WTC11 (cell line): Measurements from ENCODE around the gene TTC39A. TPM values are rescaled to one million over a fixed set of nuclear protein-coding genes. Genes with fewer than 3 reads are reported as not detected.

Experiments used
- ATAC-seq: fragments of 200-7000 bp; cut with Tn5 transposase; 2 replicates; pipeline ENCODE4 v1.10.0; 2021; ENCODE audit warnings: mild to moderate bottlenecking, moderate library complexity
- CTCF ChIA-PET: fragments of 300-600 bp; sonication (Branson Sonifier 250); formaldehyde crosslinking; loops from one replicate; lab custom pipeline; 2021; ENCODE audit warnings: antibody characterized with exemption; lab: Charles Lee
- POLR2A ChIA-PET: fragments of 350-600 bp; sonication (Branson Sonifier 250); formaldehyde crosslinking; loops from one replicate; lab custom pipeline; 2021; ENCODE audit warnings: antibody characterized with exemption; lab: Charles Lee
- DNase-seq: peaks from one replicate; pipeline ENCODE4 v3.0.0; 2021; ENCODE audit warnings: low spot score
- H3K27ac Mint-ChIP-seq: 2 replicates; pipeline ENCODE4 v1.8.0; 2021; ENCODE audit warnings: mixed read lengths
- H3K27me3 Mint-ChIP-seq: 2 replicates; pipeline ENCODE4 v1.8.0; 2021; ENCODE audit warnings: low read depth, mild to moderate bottlenecking, moderate library complexity, mixed read lengths
- H3K36me3 Mint-ChIP-seq: 2 replicates; pipeline ENCODE4 v1.8.0; 2021; ENCODE audit warnings: mixed read lengths
- H3K4me1 Mint-ChIP-seq: 2 replicates; pipeline ENCODE4 v1.8.0; 2022; ENCODE audit warnings: mixed read lengths
- H3K4me3 Mint-ChIP-seq: 2 replicates; pipeline ENCODE4 v1.8.0; 2021; ENCODE audit warnings: mild to moderate bottlenecking, moderate library complexity, mixed read lengths
- H3K9me3 Mint-ChIP-seq: 2 replicates; pipeline ENCODE4 v1.8.0; 2021; ENCODE audit warnings: mixed read lengths
- HMGA2 ChIP-seq: fragments of 250-450 bp; sonication (Bioruptor Pico); IDR thresholded peaks from 2 replicates; pipeline ENCODE4 v1.4.0; 2021; ENCODE audit warnings: mild to moderate bottlenecking, moderate library complexity
- JUN ChIP-seq: sonication (generic); formaldehyde crosslinking; IDR thresholded peaks from 2 replicates; pipeline ENCODE4 v1.8.0; 2023; ENCODE audit warnings: mild to moderate bottlenecking, missing genetic modification reagents
- KAT7 ChIP-seq: sonication (generic); formaldehyde crosslinking; IDR thresholded peaks from 2 replicates; pipeline ENCODE4 v1.8.1; 2023; ENCODE audit warnings: missing genetic modification reagents, mild to moderate bottlenecking, borderline replicate concordance
- NFE2L1 ChIP-seq: sonication (generic); formaldehyde crosslinking; IDR thresholded peaks from 2 replicates; pipeline ENCODE4 v1.8.1; 2023; ENCODE audit warnings: missing genetic modification reagents
- OVOL2 ChIP-seq: fragments of 250-450 bp; sonication (Bioruptor Pico); IDR thresholded peaks from 2 replicates; pipeline ENCODE4 v1.9.0; 2021; ENCODE audit warnings: mild to moderate bottlenecking, borderline replicate concordance
- SOX15 ChIP-seq: fragments of 250-450 bp; sonication (Bioruptor Pico); IDR thresholded peaks from 2 replicates; pipeline ENCODE4 v1.9.0; 2021; ENCODE audit warnings: mild to moderate bottlenecking
- TEAD1 ChIP-seq: sonication (generic); formaldehyde crosslinking; IDR thresholded peaks from 2 replicates; pipeline ENCODE4 v1.8.0; 2022; ENCODE audit warnings: mild to moderate bottlenecking, missing genetic modification reagents
- ZBTB21 ChIP-seq: sonication (generic); formaldehyde crosslinking; IDR thresholded peaks from 2 replicates; pipeline ENCODE4 v1.8.1; 2023; ENCODE audit warnings: mild to moderate bottlenecking, missing genetic modification reagents, borderline replicate concordance
- ZNF121 ChIP-seq: sonication (generic); formaldehyde crosslinking; IDR thresholded peaks from 2 replicates; pipeline ENCODE4 v1.8.0; 2023; ENCODE audit warnings: missing genetic modification reagents
- ZNF263 ChIP-seq: sonication (generic); formaldehyde crosslinking; IDR thresholded peaks from 2 replicates; pipeline ENCODE4 v1.8.1; 2022; ENCODE audit warnings: low read depth, mild to moderate bottlenecking, moderate library complexity, missing genetic modification reagents
- total RNA-seq: library from RNA; stranded (reverse); gene quantifications from 3 replicates; pipeline ENCODE4 v1.2.3, GENCODE V29; 2021
- TF ChIP-seq, protein P1 (sequence below): sonication (generic); formaldehyde crosslinking; IDR thresholded peaks from 2 replicates; pipeline ENCODE4 v1.8.0; 2022; ENCODE audit warnings: mild to moderate bottlenecking, missing genetic modification reagents
- TF ChIP-seq, protein P2 (sequence below): sonication (generic); formaldehyde crosslinking; IDR thresholded peaks from 2 replicates; pipeline ENCODE4 v1.8.1; 2022; ENCODE audit warnings: missing genetic modification reagents, borderline replicate concordance
- TF ChIP-seq, protein P3 (sequence below): fragments of 250-450 bp; sonication (Bioruptor Pico); IDR thresholded peaks from 2 replicates; pipeline ENCODE4 v1.8.0; 2021; ENCODE audit warnings: mild to moderate bottlenecking
- TF ChIP-seq, protein P4 (sequence below): fragments of 250-450 bp; sonication (Bioruptor Pico); IDR thresholded peaks from 2 replicates; pipeline ENCODE4 v1.9.0; 2021; ENCODE audit warnings: mild to moderate bottlenecking, borderline replicate concordance
- TF ChIP-seq, protein P5 (sequence below): sonication (generic); formaldehyde crosslinking; IDR thresholded peaks from 2 replicates; pipeline ENCODE4 v1.8.1; 2022; ENCODE audit warnings: low read depth, mild to moderate bottlenecking, moderate library complexity, missing genetic modification reagents, borderline replicate concordance

TTC39A gene
- total RNA-seq, 1 experiment from 2014 or later = 3.4 TPM

DNA sequence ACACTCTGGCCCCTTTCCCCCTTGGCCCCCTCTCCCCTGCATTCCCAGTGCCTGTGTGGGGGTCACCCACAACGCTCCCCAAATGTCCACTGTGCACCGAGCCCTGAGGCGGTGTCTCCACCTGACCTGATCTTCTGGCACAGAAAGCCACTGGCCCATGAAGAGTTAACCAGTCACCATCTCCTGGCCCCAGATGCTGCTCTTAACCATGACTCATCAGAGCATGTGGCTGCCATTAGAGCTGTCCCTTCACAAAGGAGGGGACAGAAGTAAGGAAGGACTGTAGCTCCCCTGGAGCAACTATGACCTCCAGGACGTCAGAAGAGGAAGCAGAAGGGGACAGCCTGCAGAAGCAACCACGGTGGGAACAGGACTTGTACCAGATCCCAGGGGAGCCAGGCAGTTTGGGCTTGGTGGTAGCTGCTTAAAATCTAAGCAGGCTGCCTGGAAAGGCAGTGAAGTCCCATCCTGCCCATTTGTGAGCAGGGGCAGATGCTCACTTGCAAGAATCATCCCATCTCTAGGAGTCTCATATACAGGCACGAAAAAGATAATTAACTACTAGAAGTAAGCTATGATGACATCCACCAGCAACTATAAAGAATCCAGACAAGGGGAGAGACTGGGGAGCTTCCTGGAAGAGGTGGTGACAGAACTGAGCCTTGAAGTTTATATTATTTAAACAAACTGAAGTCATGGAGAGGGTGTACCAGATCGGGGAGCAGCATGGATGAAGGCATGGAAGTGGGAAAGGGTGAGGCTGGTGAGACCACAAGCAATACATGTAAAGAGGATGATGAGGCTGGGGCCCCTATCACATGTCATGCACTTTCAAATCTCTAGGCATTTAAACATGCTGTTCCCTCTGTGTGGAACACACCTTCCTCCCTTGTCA is 1.1 kb upstream of the TTC39A start:
- peak overlapping the region; percentile 33; the same call in 1 of the 2 replicates for H3K27ac Mint-ChIP-seq
- TF ChIP-seq OVOL2 (CRISPR knock-in tag) (no peak), ZNF263 (CRISPR knock-in tag) (no peak), NFE2L1 (CRISPR knock-in tag) (peak; percentile 67; the same call in 1 of the 2 replicates), ZBTB21 (no peak)
- TF ChIP-seq, protein P1, sequence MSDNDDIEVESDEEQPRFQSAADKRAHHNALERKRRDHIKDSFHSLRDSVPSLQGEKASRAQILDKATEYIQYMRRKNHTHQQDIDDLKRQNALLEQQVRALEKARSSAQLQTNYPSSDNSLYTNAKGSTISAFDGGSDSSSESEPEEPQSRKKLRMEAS (CRISPR knock-in tag) = peak; percentile 26; the same call in 1 of the 2 replicates
- DNase-seq = no peak
- no peaks in the 10 kb centered on the region for H3K36me3 Mint-ChIP-seq
- CTCF ChIA-PET = interaction anchor here (0.6 to 2.5 kb wide), 4 partner anchors 13 to 396 kb away, joined by 4 to 10 read pairs (median 6); no protein-coding TSS in a partner anchor
- peak overlapping the region; percentile 93 for H3K4me3 Mint-ChIP-seq
- H3K27me3 Mint-ChIP-seq = peaks cover 25% of the 10 kb centered on the region
- POLR2A ChIA-PET = no interaction called here
- peak; percentile 49 for ATAC-seq
- H3K4me1 Mint-ChIP-seq = peaks cover 13% of the 10 kb centered on the region
- H3K9me3 Mint-ChIP-seq = no peaks in the 10 kb centered on the region

DNA sequence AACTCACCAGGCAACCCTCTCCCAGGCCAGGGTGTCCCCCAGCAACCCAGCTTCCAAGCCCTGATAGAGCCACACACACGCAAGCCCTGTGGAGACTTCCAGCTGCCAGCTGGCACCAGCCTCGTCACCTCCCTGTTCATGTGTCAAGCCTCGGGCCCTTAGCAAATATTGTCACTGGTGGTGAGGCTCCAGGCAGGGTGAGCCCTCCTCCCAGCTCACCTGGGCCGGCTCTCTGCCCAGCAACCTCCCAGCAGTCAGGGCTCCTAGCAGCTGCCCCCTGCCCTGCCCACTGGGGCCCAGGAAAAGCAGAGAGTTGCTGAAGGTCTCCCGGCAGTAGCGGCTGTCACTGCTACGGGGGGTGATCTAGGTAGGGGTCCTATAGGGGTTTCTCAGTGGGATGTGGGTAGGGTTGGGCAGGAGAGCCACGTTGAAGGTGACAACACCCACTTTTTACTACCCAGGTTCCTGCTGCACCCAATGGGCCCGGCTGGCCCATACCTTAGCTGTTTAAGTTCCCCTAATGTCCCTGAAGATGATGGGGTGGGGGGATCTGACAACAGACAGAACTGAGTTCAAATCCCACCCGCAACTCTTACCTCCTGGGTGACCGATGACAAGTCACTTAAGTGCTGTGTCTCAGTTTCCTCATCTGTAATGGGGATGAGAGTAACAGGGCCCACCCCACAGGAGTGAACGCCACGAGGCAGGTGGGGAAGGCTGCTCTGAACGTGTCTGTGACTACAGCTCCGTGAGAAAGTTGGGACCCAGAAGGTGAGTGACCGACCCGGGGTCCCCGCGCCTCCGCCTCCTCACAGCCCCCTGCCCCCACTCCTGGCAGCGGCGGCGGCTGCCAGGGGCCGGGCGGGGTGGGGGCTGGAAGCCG is 678 bp downstream of the TTC39A start:
- Mint-ChIP-seq H3K27me3 (peaks cover 25% of the 10 kb centered on the region), H3K27ac (no peak overlapping the region), H3K9me3 (no peaks in the 10 kb centered on the region), H3K36me3 (no peaks in the 10 kb centered on the region), H3K4me1 (peaks cover 13% of the 10 kb centered on the region), H3K4me3 (peak overlapping the region; percentile 62)
- POLR2A ChIA-PET = no interaction called here
- ATAC-seq (no peak), DNase-seq (no peak)
- TF ChIP-seq, protein P2, sequence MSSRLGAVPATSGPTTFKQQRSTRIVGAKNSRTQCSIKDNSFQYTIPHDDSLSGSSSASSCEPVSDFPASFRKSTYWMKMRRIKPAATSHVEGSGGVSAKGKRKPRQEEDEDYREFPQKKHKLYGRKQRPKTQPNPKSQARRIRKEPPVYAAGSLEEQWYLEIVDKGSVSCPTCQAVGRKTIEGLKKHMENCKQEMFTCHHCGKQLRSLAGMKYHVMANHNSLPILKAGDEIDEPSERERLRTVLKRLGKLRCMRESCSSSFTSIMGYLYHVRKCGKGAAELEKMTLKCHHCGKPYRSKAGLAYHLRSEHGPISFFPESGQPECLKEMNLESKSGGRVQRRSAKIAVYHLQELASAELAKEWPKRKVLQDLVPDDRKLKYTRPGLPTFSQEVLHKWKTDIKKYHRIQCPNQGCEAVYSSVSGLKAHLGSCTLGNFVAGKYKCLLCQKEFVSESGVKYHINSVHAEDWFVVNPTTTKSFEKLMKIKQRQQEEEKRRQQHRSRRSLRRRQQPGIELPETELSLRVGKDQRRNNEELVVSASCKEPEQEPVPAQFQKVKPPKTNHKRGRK = no peak
- TF ChIP-seq, protein P3, sequence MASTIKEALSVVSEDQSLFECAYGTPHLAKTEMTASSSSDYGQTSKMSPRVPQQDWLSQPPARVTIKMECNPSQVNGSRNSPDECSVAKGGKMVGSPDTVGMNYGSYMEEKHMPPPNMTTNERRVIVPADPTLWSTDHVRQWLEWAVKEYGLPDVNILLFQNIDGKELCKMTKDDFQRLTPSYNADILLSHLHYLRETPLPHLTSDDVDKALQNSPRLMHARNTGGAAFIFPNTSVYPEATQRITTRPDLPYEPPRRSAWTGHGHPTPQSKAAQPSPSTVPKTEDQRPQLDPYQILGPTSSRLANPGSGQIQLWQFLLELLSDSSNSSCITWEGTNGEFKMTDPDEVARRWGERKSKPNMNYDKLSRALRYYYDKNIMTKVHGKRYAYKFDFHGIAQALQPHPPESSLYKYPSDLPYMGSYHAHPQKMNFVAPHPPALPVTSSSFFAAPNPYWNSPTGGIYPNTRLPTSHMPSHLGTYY (CRISPR knock-in tag) = no peak
- TF ChIP-seq, protein P4, sequence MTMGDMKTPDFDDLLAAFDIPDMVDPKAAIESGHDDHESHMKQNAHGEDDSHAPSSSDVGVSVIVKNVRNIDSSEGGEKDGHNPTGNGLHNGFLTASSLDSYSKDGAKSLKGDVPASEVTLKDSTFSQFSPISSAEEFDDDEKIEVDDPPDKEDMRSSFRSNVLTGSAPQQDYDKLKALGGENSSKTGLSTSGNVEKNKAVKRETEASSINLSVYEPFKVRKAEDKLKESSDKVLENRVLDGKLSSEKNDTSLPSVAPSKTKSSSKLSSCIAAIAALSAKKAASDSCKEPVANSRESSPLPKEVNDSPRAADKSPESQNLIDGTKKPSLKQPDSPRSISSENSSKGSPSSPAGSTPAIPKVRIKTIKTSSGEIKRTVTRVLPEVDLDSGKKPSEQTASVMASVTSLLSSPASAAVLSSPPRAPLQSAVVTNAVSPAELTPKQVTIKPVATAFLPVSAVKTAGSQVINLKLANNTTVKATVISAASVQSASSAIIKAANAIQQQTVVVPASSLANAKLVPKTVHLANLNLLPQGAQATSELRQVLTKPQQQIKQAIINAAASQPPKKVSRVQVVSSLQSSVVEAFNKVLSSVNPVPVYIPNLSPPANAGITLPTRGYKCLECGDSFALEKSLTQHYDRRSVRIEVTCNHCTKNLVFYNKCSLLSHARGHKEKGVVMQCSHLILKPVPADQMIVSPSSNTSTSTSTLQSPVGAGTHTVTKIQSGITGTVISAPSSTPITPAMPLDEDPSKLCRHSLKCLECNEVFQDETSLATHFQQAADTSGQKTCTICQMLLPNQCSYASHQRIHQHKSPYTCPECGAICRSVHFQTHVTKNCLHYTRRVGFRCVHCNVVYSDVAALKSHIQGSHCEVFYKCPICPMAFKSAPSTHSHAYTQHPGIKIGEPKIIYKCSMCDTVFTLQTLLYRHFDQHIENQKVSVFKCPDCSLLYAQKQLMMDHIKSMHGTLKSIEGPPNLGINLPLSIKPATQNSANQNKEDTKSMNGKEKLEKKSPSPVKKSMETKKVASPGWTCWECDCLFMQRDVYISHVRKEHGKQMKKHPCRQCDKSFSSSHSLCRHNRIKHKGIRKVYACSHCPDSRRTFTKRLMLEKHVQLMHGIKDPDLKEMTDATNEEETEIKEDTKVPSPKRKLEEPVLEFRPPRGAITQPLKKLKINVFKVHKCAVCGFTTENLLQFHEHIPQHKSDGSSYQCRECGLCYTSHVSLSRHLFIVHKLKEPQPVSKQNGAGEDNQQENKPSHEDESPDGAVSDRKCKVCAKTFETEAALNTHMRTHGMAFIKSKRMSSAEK (CRISPR knock-in tag) = no peak
- TF ChIP-seq JUN (no peak), HMGA2 (CRISPR knock-in tag) (no peak), SOX15 (CRISPR knock-in tag) (no peak), ZNF121 (no peak), TEAD1 (CRISPR knock-in tag) (no peak), KAT7 (no peak)
- TF ChIP-seq, protein P5, sequence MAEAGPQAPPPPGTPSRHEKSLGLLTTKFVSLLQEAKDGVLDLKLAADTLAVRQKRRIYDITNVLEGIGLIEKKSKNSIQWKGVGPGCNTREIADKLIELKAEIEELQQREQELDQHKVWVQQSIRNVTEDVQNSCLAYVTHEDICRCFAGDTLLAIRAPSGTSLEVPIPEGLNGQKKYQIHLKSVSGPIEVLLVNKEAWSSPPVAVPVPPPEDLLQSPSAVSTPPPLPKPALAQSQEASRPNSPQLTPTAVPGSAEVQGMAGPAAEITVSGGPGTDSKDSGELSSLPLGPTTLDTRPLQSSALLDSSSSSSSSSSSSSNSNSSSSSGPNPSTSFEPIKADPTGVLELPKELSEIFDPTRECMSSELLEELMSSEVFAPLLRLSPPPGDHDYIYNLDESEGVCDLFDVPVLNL (CRISPR knock-in tag) = no peak
- CTCF ChIA-PET = interaction anchor here (2.5 kb wide), 1 partner anchor 16 kb away, joined by 10 read pairs; no protein-coding TSS in a partner anchor
